ENCODE measurements around the gene ATF4. TPM values are rescaled to one million over a fixed set of nuclear protein-coding genes. Genes with fewer than 3 reads are reported as not detected.

The ATF4 gene
- total RNA-seq, 1 experiment from 2014 or later = 230 TPM

- Histone ChIP-seq H3K79me2 (ENCODE audit: low read length) (peaks cover 16% of the 10 kb centered on the region), H3K4me1 (ENCODE audit: insufficient read depth, low read length) (peaks cover 11% of the 10 kb centered on the region), H4K20me1 (ENCODE audit: low read length) (no peaks in the 10 kb centered on the region), H3K36me3 (ENCODE audit: low read depth, low read length) (no peaks in the 10 kb centered on the region), H3F3A (ENCODE audit: low read length, unreplicated experiment) (no peaks in the 10 kb centered on the region), H3K9ac (ENCODE audit: low read length) (no peak overlapping the region), H3K4me2 (ENCODE audit: low read length) (no peak overlapping the region), H3K27ac (ENCODE audit: low read length) (no peak overlapping the region), H2AFZ (ENCODE audit: low read length) (no peak overlapping the region), H3K9me2 (replicated peaks; ENCODE audit: low read length) (no peaks in the 10 kb centered on the region), H3K4me3 (ENCODE audit: low read length) (no peak overlapping the region), H3K9me3 (ENCODE audit: low read length) (no peaks in the 10 kb centered on the region), H3K27me3 (ENCODE audit: low read length) (no peaks in the 10 kb centered on the region)
- CTCF ChIA-PET = interaction anchor here (1.0 kb wide), 1 partner anchor 11 kb away, joined by 5 read pairs; no protein-coding TSS in a partner anchor
- intact Hi-C loops (cut with micrococcal nuclease) = no loop called here
- BruUV-seq (replicated peaks) = no TSS peak
- ATAC-seq = no peak
- DNase-seq = no peak
- POLR2A ChIA-PET (ENCODE audit: unreplicated experiment) = no interaction called here
- TF ChIP-seq EZH2 (IDR thresholded peaks at IDR 0.05; ENCODE audit: low read length, unreplicated experiment) (no peak), CTCF (conservative IDR thresholded peaks at IDR 0.05; ENCODE audit: low read depth, low read length) (no peak), EZH2phosphoT487 (IDR thresholded peaks at IDR 0.05; ENCODE audit: borderline replicate concordance, low read length) (no peak)
These were observed 15.6 kb downstream of the ATF4 start for GRCh38 chr22:39535831-39536449.

- POLR2A ChIA-PET (ENCODE audit: unreplicated experiment) = no interaction called here
These were observed 16.3 kb downstream of the ATF4 start for GRCh38 chr22:39536711-39537110.

More at GRCh38 chr22:39536711-39537110, 16.3 kb downstream of the ATF4 start:
- Histone ChIP-seq H3K4me2 (ENCODE audit: low read length) (no peak overlapping the region), H3K9ac (ENCODE audit: low read length) (no peak overlapping the region), H3F3A (ENCODE audit: low read length, unreplicated experiment) (no peaks in the 10 kb centered on the region), H3K4me3 (ENCODE audit: low read length) (no peak overlapping the region), H4K20me1 (ENCODE audit: low read length) (no peaks in the 10 kb centered on the region), H3K27ac (ENCODE audit: low read length) (no peak overlapping the region), H3K27me3 (ENCODE audit: low read length) (no peaks in the 10 kb centered on the region), H2AFZ (ENCODE audit: low read length) (no peak overlapping the region), H3K36me3 (ENCODE audit: low read depth, low read length) (no peaks in the 10 kb centered on the region), H3K4me1 (ENCODE audit: insufficient read depth, low read length) (0 out of 2 replicates have a peak, but pooled peaks cover 4% of the 10 kb centered on the region), H3K9me3 (ENCODE audit: low read length) (no peaks in the 10 kb centered on the region), H3K79me2 (ENCODE audit: low read length) (peaks cover 8% of the 10 kb centered on the region), H3K9me2 (replicated peaks; ENCODE audit: low read length) (no peaks in the 10 kb centered on the region)
- intact Hi-C loops (cut with micrococcal nuclease) = no loop called here
- no TSS peak for BruUV-seq (replicated peaks)
- DNase-seq (no peak), ATAC-seq (no peak)
- CTCF ChIA-PET = interaction anchor here (1.0 kb wide), 1 partner anchor 10 kb away, joined by 5 read pairs; no protein-coding TSS in a partner anchor
- no peak for TF ChIP-seq EZH2 (IDR thresholded peaks at IDR 0.05; ENCODE audit: low read length, unreplicated experiment)
- no peak for TF ChIP-seq EZH2phosphoT487 (IDR thresholded peaks at IDR 0.05; ENCODE audit: borderline replicate concordance, low read length)
- no peak for TF ChIP-seq CTCF (conservative IDR thresholded peaks at IDR 0.05; ENCODE audit: low read depth, low read length)
